ENCODE measurements around the gene TKT. TPM values are rescaled to one million over a fixed set of nuclear protein-coding genes. Genes with fewer than 3 reads are reported as not detected.

TKT gene
- total and polyA plus RNA-seq, 2 of the 4 experiments (the other 2 are of a cell fraction): 280 to 349 TPM

GRCh38 chr3:53288214-53288613, 32.4 kb upstream of the TKT start:
- Histone ChIP-seq H3K18ac (ENCODE audit: low read depth, low read length) (no peak overlapping the region), H3K4me3 (ENCODE audit: insufficient read depth, low read depth, low read length) (no peak overlapping the region), H2BK15ac (ENCODE audit: low read depth, low read length) (no peak overlapping the region), H3K23ac (ENCODE audit: low read depth, low read length) (no peak overlapping the region), H3K4me1 (ENCODE audit: control insufficient read depth, insufficient read depth, low read length) (peaks cover 6% of the 10 kb centered on the region), H3K56ac (ENCODE audit: extremely low read depth, insufficient read depth, low read length) (no peak overlapping the region), H3K27me3 (ENCODE audit: control insufficient read depth, insufficient read depth, low read length) (no peaks in the 10 kb centered on the region), H2AK9ac (replicated peaks; ENCODE audit: low read depth, low read length, poor library complexity) (peak overlapping the region; percentile 33), H3K4me2 (ENCODE audit: low read depth, low read length) (no peak overlapping the region), H4K5ac (ENCODE audit: low read depth, low read length) (no peak overlapping the region), H2BK5ac (ENCODE audit: low read depth, low read length, poor library complexity, severe bottlenecking) (no peak overlapping the region), H3K36me3 (ENCODE audit: control insufficient read depth, insufficient read depth, low read length) (peaks cover 27% of the 10 kb centered on the region), H4K20me1 (ENCODE audit: insufficient read depth, low read length) (no peaks in the 10 kb centered on the region), H2AFZ (replicated peaks; ENCODE audit: low read length, poor library complexity) (no peak overlapping the region), H3K9me1 (ENCODE audit: insufficient read depth, low read length) (0 out of 2 replicates have a peak, but pooled peaks cover 10% of the 10 kb centered on the region), H3K14ac (replicated peaks; ENCODE audit: low read depth, low read length) (no peak overlapping the region), H3K9me3 (ENCODE audit: control insufficient read depth, insufficient read depth, low read length) (no peaks in the 10 kb centered on the region), H3K79me1 (ENCODE audit: low read depth in 1 of 2, low read length in 2 of 2) (peaks cover 0 to 3% of the 10 kb centered on the region in 2 experiments; a peak in 1 of 4 replicates), H2BK20ac (ENCODE audit: low read depth, low read length) (no peak overlapping the region), H3K27ac (ENCODE audit: insufficient read depth, low read length) (no peak overlapping the region), H4K8ac (ENCODE audit: low read depth in 2 of 2, low read length in 2 of 2) (no peak overlapping the region; a peak in 1 of 4 replicates), H2BK120ac (ENCODE audit: low read depth, low read length) (no peak overlapping the region), H3K4ac (ENCODE audit: low read depth, low read length) (no peak overlapping the region), H3K9ac (ENCODE audit: low read depth, low read length) (no peak overlapping the region), H2AK5ac (ENCODE audit: low read depth, low read length) (no peak overlapping the region), H4K91ac (ENCODE audit: insufficient read depth, low read depth, low read length) (no peak overlapping the region)
- CTCF ChIA-PET: interaction anchor here (1.4 kb wide), 1 partner anchor 11 kb away, joined by 3 read pairs; no protein-coding TSS in a partner anchor
- in situ Hi-C loops (cut with MboI; ENCODE audit: low sequenced_read_pairs): loop anchor here (25.0 kb wide), 1 partner anchor 599 kb away; the partner anchor contains the start of genes ACTR8 and SELENOK
- no TSS peak for BruUV-seq (replicated peaks)
- TF ChIP-seq MXI1 (IDR thresholded peaks at IDR 0.05; ENCODE audit: borderline replicate concordance, low read depth, low read length) (no peak), POLR2A (IDR thresholded peaks at IDR 0.05; ENCODE audit: low read depth, low read length) (no peak), MAZ (IDR thresholded peaks at IDR 0.05; ENCODE audit: borderline replicate concordance, low read depth, low read length) (no peak), NFE2L2 (IDR thresholded peaks at IDR 0.05; ENCODE audit: low read depth, low read length) (no peak), CEBPB (IDR thresholded peaks at IDR 0.05; ENCODE audit: low read depth, low read length) (no peak), RCOR1 (IDR thresholded peaks at IDR 0.05; ENCODE audit: insufficient replicate concordance, low read length) (no peak), USF2 (IDR thresholded peaks at IDR 0.05; ENCODE audit: low read depth, low read length) (no peak), FOS (IDR thresholded peaks at IDR 0.05; ENCODE audit: low read depth, low read length) (no peak), CHD1 (IDR thresholded peaks at IDR 0.05; ENCODE audit: low read depth, low read length) (no peak), RAD21 (IDR thresholded peaks at IDR 0.05; ENCODE audit: low read length) (no peak), SMC3 (IDR thresholded peaks at IDR 0.05; ENCODE audit: low read depth, low read length) (no peak), BHLHE40 (IDR thresholded peaks at IDR 0.05; ENCODE audit: low read depth, low read length) (no peak), ELK1 (IDR thresholded peaks at IDR 0.05; ENCODE audit: borderline replicate concordance, low read depth, low read length) (no peak)
- dilution Hi-C loops (cut with HindIII; ENCODE audit: low sequenced_read_pairs, unreplicated experiment): no loop called here
- intact Hi-C loops (cut with micrococcal nuclease): loop anchor here (5.0 kb wide), 1 partner anchor 176 kb away; no protein-coding TSS in a partner anchor
- ATAC-seq (ENCODE audit: low read depth): no peak
- POLR2A ChIA-PET (ENCODE audit: unreplicated experiment): no interaction called here
- WGBS, 2 experiments (ENCODE audit: extremely low coverage in 2 of 2, insufficient read length in 1 of 2): no CpG with 5 or more reads among the region's 4 CpGs
- no peak for DNase-seq

Measured in IMR-90 (cell line).